ENCODE results near the gene PLEKHO2.

DNA sequence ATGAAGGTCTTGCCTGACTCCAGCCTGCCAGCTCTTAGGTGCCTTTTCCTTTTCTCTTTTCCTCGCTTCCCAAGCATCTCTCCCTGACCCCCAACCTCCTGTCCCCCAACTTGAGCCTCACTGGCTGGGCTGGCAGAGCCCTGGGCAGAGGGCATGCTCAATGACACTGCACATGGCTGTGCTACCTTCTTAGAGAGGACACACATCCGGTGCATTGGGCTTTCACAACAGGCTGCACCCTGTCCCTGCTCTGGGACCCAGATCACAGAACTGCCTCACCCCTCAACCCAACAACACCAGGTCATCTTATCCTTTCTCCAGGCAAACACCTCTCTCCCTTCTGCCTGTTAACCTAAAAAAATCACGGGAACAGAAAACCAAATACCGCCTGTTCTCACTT lies 62.5 kb downstream of the PLEKHO2 start:
- no peak for TF ChIP-seq EP300 (IDR thresholded peaks at IDR 0.05)
- TF ChIP-seq, protein P1, sequence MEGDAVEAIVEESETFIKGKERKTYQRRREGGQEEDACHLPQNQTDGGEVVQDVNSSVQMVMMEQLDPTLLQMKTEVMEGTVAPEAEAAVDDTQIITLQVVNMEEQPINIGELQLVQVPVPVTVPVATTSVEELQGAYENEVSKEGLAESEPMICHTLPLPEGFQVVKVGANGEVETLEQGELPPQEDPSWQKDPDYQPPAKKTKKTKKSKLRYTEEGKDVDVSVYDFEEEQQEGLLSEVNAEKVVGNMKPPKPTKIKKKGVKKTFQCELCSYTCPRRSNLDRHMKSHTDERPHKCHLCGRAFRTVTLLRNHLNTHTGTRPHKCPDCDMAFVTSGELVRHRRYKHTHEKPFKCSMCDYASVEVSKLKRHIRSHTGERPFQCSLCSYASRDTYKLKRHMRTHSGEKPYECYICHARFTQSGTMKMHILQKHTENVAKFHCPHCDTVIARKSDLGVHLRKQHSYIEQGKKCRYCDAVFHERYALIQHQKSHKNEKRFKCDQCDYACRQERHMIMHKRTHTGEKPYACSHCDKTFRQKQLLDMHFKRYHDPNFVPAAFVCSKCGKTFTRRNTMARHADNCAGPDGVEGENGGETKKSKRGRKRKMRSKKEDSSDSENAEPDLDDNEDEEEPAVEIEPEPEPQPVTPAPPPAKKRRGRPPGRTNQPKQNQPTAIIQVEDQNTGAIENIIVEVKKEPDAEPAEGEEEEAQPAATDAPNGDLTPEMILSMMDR (IDR thresholded peaks at IDR 0.05), result no peak
- no peak for TF ChIP-seq POLR2A (IDR thresholded peaks at IDR 0.05; ENCODE audit: low read depth)

All from esophagus muscularis mucosa (tissue), 4 donors.